HG03159 (cell line): ENCODE measurements around the gene HLA-DOA.

ENCODE experiments used
- ATAC-seq: cut with Tn5 transposase; IDR thresholded peaks from one replicate; pipeline ENCODE4 v1.9.1; 2021; ENCODE audit warnings: mild to moderate bottlenecking, moderate library complexity; ENCODE audit not compliant: unreplicated experiment

HLA-DOA gene

GRCh38 chr6:33017694-33018353 is 8.4 kb upstream of the HLA-DOA start:
- no peak for ATAC-seq

GRCh38 chr6:33017018-33017417 is 7.6 kb upstream of the HLA-DOA start:
- ATAC-seq: no peak

DNA sequence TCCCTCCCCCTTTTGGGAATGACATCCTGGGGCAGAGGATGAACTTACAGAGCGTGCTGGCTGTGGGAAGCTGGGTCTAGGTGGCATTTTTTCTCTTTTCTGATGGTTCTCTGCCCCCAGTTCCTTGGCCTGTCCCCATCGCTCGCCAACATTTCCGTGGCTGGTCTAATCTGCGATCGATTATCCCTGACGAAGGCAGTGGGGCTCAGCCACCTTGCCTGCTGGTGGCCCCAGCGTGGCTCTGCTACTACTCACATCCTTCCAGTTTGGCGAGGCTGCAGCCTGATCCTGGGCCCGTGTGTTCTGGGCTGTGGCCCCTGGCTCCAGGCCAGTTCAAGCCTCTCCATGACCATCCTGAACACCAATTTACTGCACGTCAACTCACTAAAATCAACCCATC is 6.4 kb upstream of the HLA-DOA start:
- no peak for ATAC-seq

- ATAC-seq: no peak
These were observed 5.6 kb upstream of the HLA-DOA start for GRCh38 chr6:33014841-33015634.

DNA sequence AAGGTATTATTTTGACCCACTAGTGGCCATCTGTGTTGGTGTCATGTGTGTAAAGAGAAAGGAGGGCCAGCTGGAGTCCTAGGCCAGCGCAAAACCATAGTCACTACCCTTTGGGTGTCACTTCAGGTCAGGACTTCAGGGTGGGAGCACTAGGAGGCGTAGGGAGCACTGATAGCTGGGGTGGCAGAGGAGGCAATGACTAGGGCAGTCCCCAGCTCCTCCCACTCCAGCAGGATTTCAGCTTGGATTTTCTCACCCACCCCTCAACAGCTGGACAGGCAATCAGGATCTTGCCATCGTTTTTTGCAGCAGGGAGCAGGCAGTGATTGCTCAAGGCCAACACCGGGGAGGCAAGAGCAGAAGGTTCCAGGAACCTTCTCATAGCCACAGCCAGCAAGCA is 4.2 kb upstream of the HLA-DOA start:
- no peak for ATAC-seq

DNA sequence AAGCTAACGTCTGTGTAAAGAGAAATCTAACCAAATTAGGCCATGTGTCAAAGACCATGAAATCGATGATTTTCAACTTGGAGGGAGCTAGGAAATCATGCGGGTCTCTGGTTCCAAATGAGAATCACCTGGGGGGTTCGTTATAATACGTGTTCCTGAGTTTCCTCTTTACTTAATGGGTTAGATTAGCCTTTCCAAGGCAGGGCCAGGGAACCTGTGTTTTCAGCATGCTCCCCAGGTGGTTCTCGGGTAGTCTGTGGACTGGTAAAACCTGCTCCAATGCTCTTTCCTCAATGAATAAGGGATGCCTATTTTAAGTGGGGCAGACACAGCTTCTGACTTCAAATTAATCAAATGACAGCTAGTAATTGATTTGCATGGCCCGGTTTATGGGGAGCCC is 965 bp upstream of the HLA-DOA start:
- ATAC-seq: no peak

- no peak for ATAC-seq
These were observed 1.5 kb downstream of the HLA-DOA start for GRCh38 chr6:33007831-33008400.

GRCh38 chr6:33004940-33005339 is 4.5 kb downstream of the HLA-DOA start:
- ATAC-seq: no peak

- ATAC-seq: no peak
These were observed 7.7 kb downstream of the HLA-DOA start for GRCh38 chr6:33001685-33002084.

DNA sequence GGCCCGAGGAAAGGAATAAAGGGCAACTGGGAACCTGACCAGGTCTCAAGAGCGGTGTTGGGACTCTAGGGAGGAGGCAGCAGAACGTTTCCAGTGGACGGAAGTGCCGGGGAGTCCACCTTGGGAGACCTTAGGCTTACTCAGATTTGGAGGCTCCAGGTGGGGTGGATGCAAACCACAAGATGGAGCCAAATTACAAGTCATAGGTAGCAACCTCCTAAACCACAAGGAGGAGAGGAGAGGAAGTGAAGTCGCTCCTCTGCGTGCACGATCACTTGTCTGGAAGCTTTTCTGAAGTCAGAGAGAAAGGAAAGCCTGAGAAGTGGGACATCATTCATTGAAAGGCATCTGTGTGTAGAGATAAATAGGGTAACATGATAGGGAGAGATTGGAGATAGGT is 9.3 kb downstream of the HLA-DOA start:
- no peak for ATAC-seq

- ATAC-seq: no peak
These were observed 13.9 kb downstream of the HLA-DOA start for GRCh38 chr6:32995448-32995847.

GRCh38 chr6:32993363-32993973 is 15.9 kb downstream of the HLA-DOA start:
- no peak for ATAC-seq

- ATAC-seq: no peak
These were observed 17.4 kb downstream of the HLA-DOA start for GRCh38 chr6:32991972-32992371.

DNA sequence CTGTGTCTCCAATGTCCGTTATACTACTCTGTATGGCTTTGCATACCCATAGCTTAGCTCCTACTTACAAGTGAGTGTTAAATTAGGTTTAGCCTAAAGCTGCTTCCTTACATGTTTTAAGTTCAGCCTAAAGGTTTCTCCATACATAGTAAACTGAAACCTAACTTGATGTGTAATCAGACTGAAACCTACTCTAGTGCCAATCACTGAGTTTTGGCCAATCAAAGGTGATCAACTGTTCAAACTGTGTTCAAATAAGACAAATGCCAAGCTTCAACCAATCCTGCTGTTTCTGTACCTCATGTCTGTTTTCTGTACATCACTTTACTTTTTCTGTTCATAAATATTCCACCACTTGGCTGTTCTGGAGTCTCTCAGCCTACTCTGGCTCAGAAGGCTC is 20.0 kb downstream of the HLA-DOA start:
- ATAC-seq: no peak

DNA sequence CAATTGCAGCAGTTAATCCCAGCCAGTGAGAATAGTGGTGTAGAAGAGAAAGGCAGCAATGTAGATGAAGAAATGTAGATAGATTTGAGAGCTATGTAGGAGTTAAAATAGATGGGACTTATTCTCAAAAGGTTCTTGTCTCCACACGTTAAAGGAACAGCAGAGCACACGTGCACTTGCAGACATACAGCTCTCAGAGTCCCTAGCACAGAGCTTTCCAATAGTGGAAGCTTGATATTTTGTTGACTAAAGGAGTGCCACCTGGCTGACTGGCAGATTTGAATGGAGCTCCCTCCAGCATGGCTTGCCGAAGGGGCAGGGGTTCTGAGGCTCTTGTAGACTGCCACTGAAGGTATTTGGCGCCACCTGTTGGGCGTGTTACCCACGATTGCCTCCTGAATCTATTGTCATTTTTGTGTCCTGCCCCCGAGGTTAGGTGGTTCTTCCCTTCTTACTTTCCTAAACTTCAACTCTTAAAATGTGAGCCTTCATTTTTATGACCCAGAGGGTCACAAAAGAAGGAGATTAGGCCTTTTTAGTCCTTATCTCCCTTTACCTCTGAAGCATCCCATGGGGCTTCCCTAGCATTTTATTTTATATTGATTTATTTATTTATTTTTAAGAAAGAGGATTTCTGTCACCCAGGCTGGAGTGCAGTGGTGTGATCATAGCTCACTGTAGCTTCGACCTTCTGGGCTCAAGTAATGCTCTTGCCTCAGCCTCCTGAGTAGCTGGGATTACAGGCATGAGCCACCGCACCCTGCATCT is 24.6 kb downstream of the HLA-DOA start:
- ATAC-seq: no peak

- ATAC-seq: no peak
These were observed 25.3 kb downstream of the HLA-DOA start for GRCh38 chr6:32983964-32984621.

DNA sequence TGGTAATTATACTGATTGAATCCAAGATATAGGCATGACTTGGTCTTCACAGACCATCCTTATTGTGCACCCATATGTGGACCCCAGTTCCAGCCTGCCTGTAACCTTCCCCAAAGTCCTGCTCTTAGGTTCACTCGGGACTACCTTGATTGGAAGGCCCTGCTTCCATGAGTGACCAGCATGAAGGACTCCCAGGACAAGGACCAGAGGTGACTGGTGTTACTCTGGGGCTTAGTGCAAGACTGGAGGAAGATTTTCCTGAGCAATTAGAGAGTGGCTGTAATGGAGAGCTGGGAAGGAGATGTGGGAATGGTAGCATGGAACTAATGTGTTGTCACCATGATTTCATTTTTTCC is 25.9 kb downstream of the HLA-DOA start:
- no peak for ATAC-seq

GRCh38 chr6:32982702-32983492 is 26.5 kb downstream of the HLA-DOA start:
- ATAC-seq: no peak

DNA sequence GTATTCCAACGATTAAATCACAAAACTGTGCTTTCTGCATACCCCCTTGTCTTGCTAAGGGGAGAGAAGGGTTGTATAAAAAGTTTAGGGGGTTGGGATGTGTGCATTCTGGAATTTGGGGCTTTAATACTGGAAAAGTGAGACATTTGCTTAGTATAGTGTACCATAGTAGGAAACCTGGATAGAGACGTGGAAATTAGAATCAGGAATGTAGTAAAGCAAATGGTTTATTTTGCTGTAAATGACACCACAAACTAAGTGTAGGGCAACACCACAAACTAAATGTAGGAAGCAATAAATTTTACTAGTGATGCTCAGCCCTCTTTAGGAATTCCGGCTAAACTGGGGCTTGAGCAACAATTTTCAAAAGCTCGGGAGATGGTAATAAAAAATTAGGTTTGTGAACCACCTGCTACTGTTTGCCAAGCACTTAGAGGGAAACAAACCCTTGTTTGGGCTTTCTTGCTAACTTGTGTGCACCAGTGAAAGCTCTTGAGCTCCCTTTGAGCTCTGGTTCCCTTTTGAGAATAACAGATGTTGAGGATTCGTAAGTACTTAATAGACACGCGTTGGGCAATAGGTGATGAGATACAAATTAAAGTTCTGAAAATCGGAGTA is 27.2 kb downstream of the HLA-DOA start:
- no peak for ATAC-seq
